ENCODE data around the gene GPR143.
"Not testable (repeated sequence)": the region's sequence is repeated elsewhere in the genome, so short reads cannot be mapped to it uniquely, and the experiment has no call there.

The GPR143 gene

GRCh38 chrX:9765737-9766097 lies at the start of gene GPR143:
GPR143 (minus strand) TSS chrX:9765847; CDS start chrX:9765817, 30 bp downstream.
- no peak for DNase-seq

DNA sequence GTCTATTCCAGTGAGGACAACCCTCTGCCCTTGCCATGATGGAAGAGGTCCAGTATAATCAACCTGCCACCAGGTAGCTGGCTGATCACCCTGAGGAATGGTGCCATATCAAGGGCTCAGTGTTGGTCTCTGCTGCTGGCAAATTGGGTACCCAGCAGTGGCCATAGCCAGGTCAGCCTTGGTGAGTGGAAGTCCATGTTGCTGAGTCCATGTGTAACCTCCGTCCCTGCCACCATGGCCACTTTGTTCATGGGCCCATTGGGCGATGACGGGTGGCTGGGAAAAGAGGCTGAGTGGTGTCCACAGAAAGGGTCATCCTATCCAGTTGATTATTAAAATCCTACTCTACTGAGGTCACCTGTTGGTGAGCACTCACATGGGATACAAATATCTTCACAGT lies 45.4 kb upstream of the GPR143 start:
- DNase-seq, result not testable (repeated sequence)

GRCh38 chrX:9809876-9810275 lies 44.2 kb upstream of the GPR143 start:
- DNase-seq, result not testable (repeated sequence)

- no peak for DNase-seq
Observed at GRCh38 chrX:9807355-9808182, 41.9 kb upstream of the GPR143 start.

DNA sequence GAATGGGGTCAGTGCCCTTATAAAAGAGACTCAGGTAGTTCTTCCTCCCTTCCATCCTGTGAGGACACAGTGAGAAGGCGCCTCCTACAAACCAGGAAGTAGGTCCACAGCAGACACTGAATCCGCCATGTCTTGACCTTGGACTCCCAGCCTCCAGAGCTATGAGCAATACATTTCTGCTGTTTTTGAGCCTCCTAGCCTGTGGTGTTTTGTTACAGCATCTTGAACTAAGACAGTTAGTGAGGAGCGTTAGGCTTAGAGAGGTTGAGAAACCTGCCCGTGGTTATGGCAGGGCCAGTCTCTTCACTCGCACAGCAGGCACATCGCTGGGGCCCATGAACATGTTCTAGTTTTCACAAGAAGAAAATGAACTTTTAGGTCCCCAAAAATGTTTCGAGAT lies 40.3 kb upstream of the GPR143 start:
- no peak for DNase-seq

- no peak for DNase-seq
Observed at GRCh38 chrX:9804444-9804843, 38.8 kb upstream of the GPR143 start.

DNA sequence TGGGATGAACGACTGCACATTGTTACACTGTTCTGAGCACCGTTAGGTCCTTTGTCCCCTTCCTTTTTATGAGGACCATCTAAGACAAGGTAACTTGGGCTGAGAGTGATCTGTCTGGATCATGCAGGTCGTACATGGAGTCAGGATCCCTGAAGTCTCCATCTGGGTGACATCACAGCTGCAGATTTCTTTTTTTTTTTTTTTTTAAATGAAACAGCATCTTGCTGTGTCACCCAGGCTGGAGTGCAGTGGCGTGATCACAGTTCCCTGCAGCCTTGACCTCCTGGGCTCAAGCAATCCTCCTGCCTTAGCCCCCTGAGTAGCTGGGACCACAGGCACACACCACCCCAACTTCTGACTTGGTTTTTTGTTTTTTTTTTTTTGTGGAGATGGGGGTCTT lies 37.1 kb upstream of the GPR143 start:
- DNase-seq, result no peak

DNA sequence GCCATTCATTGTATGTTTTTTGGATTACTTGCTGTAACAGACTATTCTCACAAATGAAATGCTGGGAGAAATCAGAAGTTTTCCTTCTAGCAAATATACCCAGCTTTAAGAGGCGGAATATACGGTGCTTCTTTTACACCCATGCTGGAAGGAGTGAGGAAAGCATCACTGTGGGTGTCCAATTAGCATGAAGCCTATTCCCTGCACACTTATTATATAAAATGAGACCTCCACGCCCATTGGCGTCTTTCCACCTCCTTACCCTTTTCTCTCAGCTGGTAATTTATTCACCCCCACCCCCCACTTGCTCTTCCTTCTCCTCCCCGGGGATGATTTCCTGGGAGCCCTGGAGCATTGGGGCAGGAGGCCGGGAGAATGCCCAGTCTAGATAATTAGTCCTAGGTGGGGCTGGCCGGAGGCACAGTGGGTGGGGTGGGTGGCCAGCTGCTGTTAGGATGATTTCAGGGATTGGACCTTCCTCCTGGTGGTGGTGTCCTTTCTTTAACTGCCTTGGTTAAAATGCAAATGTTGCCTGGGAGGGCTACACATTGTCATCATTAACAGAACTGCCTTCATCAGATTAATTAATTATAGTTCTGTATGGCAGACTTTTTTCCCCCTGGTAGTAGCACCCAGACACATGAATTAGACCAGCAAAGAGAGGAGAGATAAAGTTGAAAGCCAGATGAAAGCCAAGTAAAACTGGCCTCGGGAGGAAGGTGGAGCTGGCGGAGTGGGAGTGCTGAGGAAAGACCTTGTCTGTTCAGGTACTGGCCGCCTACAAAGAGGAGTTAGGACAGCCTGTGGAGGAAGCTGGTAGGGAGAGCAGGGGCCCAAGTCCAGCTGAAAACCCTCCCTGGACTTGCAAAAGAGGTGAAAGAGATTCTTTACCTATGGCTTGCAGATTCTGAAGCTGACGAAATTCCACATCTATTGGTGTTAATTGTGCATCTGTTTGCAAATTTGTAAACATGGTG lies 32.0 kb upstream of the GPR143 start:
- no peak for DNase-seq

- no peak for DNase-seq
Observed at GRCh38 chrX:9794495-9794894, 28.8 kb upstream of the GPR143 start.

GRCh38 chrX:9790866-9791265 lies 25.2 kb upstream of the GPR143 start:
- DNase-seq, result no peak

DNA sequence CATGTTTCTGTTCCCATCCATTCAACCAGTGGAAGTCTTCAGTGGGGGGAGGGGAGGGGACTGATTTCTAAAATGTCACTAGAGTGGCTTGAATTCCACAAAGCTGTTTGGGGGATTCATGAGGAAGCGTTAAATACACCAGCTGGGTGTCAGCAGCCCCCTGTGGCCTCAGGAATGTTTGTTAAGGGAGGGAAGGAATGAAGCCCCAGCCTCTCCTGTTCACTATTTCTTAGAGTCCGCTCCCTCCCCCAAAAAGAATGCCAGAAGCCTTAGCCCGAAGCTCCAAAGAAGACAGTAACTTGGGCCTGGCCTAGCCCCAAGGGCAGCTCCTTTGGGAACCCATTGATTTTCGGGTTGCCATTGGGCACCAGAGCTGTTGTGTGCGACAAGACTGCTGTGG lies 23.9 kb upstream of the GPR143 start:
- no peak for DNase-seq

- DNase-seq, result no peak
Observed at GRCh38 chrX:9788911-9789310, 23.3 kb upstream of the GPR143 start.

GRCh38 chrX:9786798-9787635 lies 21.4 kb upstream of the GPR143 start:
- no peak for DNase-seq

GRCh38 chrX:9785944-9786797 lies 20.5 kb upstream of the GPR143 start, which contains the start of gene SHROOM2:
SHROOM2 (plus strand) TSS chrX:9786429; CDS start chrX:9786546, 117 bp downstream.
- no peak for DNase-seq

GRCh38 chrX:9785254-9785943 lies 19.8 kb upstream of the GPR143 start:
- DNase-seq, result no peak

DNA sequence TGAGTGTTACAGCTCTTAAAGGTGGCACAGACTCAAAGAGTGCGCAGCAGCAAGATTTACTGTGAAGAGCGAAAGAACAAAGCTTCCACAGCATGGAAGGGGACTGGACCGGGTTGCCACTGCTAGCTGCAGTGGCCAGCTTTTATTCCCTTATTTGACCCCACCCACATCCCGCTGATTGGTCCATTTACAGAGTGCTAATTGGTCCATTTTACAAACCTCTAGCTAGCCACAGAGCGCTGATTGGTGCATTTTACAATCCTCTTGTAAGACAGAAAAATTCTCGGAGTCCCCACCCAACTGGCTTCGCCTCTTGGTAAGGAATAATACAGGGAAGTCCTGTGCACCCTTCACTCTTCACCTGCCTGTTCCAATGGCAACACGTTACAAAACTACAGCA lies 18.7 kb upstream of the GPR143 start:
- no peak for DNase-seq

- no peak for DNase-seq
Observed at GRCh38 chrX:9781941-9782340, 16.3 kb upstream of the GPR143 start.

- DNase-seq, result no peak
Observed at GRCh38 chrX:9775930-9776329, 10.3 kb upstream of the GPR143 start.

GRCh38 chrX:9772943-9773342 lies 7.3 kb upstream of the GPR143 start:
- no peak for DNase-seq

- DNase-seq, result no peak
Observed at GRCh38 chrX:9770319-9770718, 4.7 kb upstream of the GPR143 start.

GRCh38 chrX:9768321-9768839 lies 2.7 kb upstream of the GPR143 start:
- not testable (repeated sequence) for DNase-seq

Measured in CD4-positive, alpha-beta T cell treated with Interleukin-21 for 1 hour (primary cell).